OCI-LY3 (cell line): ENCODE data around the gene MPRIP.

Source experiments
- H2AFZ ChIP-seq: fragments of 200-600, 300-600 bp; shearing (Covaris generic); 2 replicates; pipeline ENCODE4 v1.6.0; 2014; ENCODE audit warnings: antibody characterized with exemption, low read depth, low read length
- H3K27ac ChIP-seq: fragments of 200-600, 300-600 bp; sonication (generic); 2 replicates; pipeline ENCODE4 v1.5.1; 2014; ENCODE audit warnings: mild to moderate bottlenecking, low read length, moderate library complexity, mixed read lengths
- H3K27me3 ChIP-seq: fragments of 200-600, 300-600 bp; sonication (generic); 2 replicates; pipeline ENCODE4 v1.6.1; 2014; ENCODE audit warnings: low read depth, low read length, mixed read lengths
- H3K36me3 ChIP-seq: fragments of 200-600, 300-600 bp; sonication (generic); replicated peaks from 2 replicates; pipeline ENCODE3; 2014; ENCODE audit warnings: low read depth, low read length, mixed read lengths
- H3K4me1 ChIP-seq: fragments of 300-600, 200-600 bp; sonication (generic); 2 replicates; pipeline ENCODE4 v1.6.1; 2014; ENCODE audit warnings: low read length, mixed read lengths
- H3K4me2 ChIP-seq: fragments of 200-600, 300-600 bp; sonication (generic); 2 replicates; pipeline ENCODE4 v1.6.1; 2014; ENCODE audit warnings: low read length, mixed read lengths
- H3K4me3 ChIP-seq: fragments of 300-600, 200-600 bp; sonication (generic); 2 replicates; pipeline ENCODE4 v1.5.1; 2014; ENCODE audit warnings: antibody characterized with exemption, mild to moderate bottlenecking, low read length, moderate library complexity
- H3K79me2 ChIP-seq: fragments of 300-600, 200-600 bp; shearing (Covaris generic); 2 replicates; pipeline ENCODE4 v1.6.1; 2014; ENCODE audit warnings: mild to moderate bottlenecking, low read length, mixed read lengths
- H3K9ac ChIP-seq: fragments of 300-600, 200-600 bp; shearing (Covaris generic); 2 replicates; pipeline ENCODE4 v1.6.0; 2014; ENCODE audit warnings: mild to moderate bottlenecking, low read length, moderate library complexity
- H3K9me3 ChIP-seq: fragments of 200-600, 300-600 bp; shearing (Covaris generic); 2 replicates; pipeline ENCODE4 v1.6.1; 2014; ENCODE audit warnings: low read length, mixed read lengths; ENCODE audit not compliant: insufficient read depth
- H4K20me1 ChIP-seq: fragments of 200-600, 300-600 bp; sonication (generic); 2 replicates; pipeline ENCODE4 v1.6.1; 2016; ENCODE audit warnings: low read length, mixed read lengths; ENCODE audit not compliant: insufficient read depth
- EZH2phosphoT487 ChIP-seq: fragments of 200-600 bp; shearing (Covaris generic); IDR thresholded peaks from 2 replicates; pipeline ENCODE4 v1.6.1; 2018; ENCODE audit warnings: antibody characterized with exemption, mixed run types, low read depth
- TF ChIP-seq, protein P1 (sequence below): fragments of 200-600, 300-600 bp; sonication (generic); IDR thresholded peaks from 2 replicates; pipeline ENCODE4 v1.5.1; 2014; ENCODE audit warnings: antibody characterized with exemption, low read length, low read depth

MPRIP gene

DNA sequence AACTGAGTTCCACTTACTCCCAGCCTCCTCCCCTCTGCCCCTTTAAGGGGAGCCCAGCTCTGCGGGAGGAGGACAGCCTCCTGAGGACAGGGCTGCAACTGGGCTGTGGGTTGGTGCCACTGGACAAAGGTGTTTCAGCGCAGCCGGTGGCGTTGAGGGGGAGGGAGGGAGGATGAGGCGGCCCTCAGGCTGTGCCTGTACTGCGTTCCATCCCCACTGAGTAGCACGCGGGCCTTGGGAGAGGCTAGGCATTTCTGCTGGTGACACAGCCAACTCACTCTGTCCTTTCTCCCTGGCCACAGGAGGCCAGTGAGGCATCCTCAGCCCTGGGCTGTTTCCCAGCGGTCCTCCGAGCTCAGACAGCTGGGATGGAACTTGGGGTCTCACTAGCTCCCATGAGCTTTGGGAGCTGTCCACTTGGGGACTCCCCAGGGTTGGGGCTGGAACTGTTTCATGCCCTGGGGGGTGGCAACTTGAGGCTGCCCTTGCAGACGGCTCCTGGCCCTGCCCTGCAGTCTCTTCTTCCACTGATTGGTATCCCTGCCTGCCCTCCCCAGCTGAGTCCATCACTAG lies 70.5 kb downstream of the MPRIP start:
- Histone ChIP-seq H3K79me2 (0 out of 2 replicates have a peak, but pooled peaks cover 7% of the 10 kb centered on the region), H3K4me1 (no peaks in the 10 kb centered on the region), H3K9ac (no peak overlapping the region), H3K4me3 (no peak overlapping the region), H3K36me3 (no peaks in the 10 kb centered on the region), H3K9me3 (no peaks in the 10 kb centered on the region), H3K27me3 (no peaks in the 10 kb centered on the region), H4K20me1 (no peaks in the 10 kb centered on the region; the same call in 1 of the 2 replicates), H3K4me2 (no peak overlapping the region), H2AFZ (no peak overlapping the region), H3K27ac (no peak overlapping the region)
- TF ChIP-seq, protein P1, sequence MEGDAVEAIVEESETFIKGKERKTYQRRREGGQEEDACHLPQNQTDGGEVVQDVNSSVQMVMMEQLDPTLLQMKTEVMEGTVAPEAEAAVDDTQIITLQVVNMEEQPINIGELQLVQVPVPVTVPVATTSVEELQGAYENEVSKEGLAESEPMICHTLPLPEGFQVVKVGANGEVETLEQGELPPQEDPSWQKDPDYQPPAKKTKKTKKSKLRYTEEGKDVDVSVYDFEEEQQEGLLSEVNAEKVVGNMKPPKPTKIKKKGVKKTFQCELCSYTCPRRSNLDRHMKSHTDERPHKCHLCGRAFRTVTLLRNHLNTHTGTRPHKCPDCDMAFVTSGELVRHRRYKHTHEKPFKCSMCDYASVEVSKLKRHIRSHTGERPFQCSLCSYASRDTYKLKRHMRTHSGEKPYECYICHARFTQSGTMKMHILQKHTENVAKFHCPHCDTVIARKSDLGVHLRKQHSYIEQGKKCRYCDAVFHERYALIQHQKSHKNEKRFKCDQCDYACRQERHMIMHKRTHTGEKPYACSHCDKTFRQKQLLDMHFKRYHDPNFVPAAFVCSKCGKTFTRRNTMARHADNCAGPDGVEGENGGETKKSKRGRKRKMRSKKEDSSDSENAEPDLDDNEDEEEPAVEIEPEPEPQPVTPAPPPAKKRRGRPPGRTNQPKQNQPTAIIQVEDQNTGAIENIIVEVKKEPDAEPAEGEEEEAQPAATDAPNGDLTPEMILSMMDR: no peak
- TF ChIP-seq EZH2phosphoT487: no peak

DNA sequence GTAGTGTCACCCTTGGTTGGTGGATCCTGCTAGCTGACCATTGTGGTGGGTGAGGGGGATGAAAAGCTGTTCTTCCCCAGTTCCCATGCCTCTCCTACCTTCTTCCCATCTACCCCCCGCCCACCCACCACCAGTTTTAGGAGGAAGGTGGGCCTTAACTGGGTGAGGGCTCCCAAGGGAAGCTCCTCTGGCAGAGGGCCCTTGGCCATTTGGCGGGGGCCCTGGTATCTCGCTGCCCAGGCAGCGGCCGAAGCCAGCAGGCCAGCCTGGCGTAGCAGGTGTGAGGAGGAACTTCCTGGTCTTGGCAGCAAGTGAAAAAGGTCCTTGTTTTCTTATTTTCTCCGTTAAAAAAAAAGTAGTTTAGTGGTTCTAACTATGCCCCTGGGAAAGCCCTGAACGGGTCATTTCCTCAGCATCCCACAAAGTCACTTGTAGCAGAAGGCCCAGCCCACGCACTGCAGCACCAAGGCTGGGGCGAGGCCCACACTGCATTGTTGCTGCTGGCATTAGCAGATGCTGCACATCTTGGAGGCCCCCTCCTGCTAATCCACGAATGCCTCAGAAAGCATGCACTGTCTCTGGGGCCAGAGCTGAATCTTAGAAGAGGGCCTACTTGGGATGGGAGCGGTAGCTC lies 72.5 kb downstream of the MPRIP start:
- Histone ChIP-seq H3K79me2 (0 out of 2 replicates have a peak, but pooled peaks cover 7% of the 10 kb centered on the region), H3K4me3 (no peak overlapping the region), H2AFZ (no peak overlapping the region), H3K36me3 (no peaks in the 10 kb centered on the region), H3K4me1 (peaks cover 6% of the 10 kb centered on the region; the same call in 1 of the 2 replicates), H3K27me3 (no peaks in the 10 kb centered on the region), H3K4me2 (no peak overlapping the region), H3K27ac (no peak overlapping the region), H3K9ac (no peak overlapping the region), H4K20me1 (no peaks in the 10 kb centered on the region), H3K9me3 (no peaks in the 10 kb centered on the region)
- TF ChIP-seq, protein P1: no peak

DNA sequence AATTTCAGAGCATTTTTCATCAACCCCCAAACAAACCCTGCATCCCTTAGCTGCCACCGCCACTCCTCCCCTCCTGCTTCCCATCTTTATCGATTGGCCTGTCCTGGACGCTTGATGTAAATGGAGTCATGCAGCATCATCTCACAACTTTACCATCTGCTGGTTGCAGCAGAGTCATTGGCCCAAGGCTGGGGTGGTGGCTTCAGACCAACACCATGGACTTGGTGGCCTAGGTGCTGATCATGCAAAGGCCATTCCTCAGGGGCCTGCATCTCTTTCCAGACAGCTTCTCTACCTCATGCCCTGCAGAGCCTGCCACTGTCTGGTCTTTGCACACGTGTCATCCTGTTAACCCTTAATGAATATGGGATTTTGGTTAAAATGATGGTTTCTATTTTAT lies 73.4 kb downstream of the MPRIP start:
- no peak overlapping the region for H3K27ac ChIP-seq
- H2AFZ ChIP-seq: no peak overlapping the region
- 0 out of 2 replicates have a peak, but pooled peaks cover 7% of the 10 kb centered on the region for H3K79me2 ChIP-seq
- H3K4me1 ChIP-seq: peaks cover 7% of the 10 kb centered on the region; the same call in 1 of the 2 replicates
- H3K4me2 ChIP-seq: no peak overlapping the region
- H3K9me3 ChIP-seq: no peaks in the 10 kb centered on the region
- no peaks in the 10 kb centered on the region for H3K27me3 ChIP-seq
- H3K4me3 ChIP-seq: no peak overlapping the region
- TF ChIP-seq, protein P1: no peak
- no peak for TF ChIP-seq EZH2phosphoT487
- H3K9ac ChIP-seq: no peak overlapping the region
- H4K20me1 ChIP-seq: no peaks in the 10 kb centered on the region
- H3K36me3 ChIP-seq: no peaks in the 10 kb centered on the region

DNA sequence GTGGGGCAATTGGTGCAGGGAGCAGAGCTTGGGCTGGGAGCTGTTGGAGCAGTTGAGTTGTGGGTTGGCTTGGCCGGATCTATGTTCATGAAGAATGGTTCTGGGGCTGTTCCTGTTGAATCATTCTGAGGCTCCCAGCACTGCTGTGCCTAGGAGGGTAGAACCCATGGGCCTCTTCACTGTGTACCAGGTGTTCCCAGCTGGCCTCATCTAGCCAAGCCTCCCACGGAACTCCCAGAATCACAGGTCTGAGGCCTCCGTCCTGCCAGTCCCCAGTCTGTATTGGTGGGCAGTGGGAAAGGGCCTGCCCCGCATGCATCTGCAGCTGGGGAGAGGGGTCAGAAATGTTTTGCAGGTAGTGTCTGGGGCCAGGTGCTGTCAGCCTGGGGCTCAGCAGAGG lies 74.1 kb downstream of the MPRIP start:
- Histone ChIP-seq H3K36me3 (no peaks in the 10 kb centered on the region), H3K79me2 (0 out of 2 replicates have a peak, but pooled peaks cover 7% of the 10 kb centered on the region), H3K4me1 (peaks cover 7% of the 10 kb centered on the region; the same call in 1 of the 2 replicates), H4K20me1 (no peaks in the 10 kb centered on the region), H3K27ac (no peak overlapping the region), H3K27me3 (no peaks in the 10 kb centered on the region), H2AFZ (no peak overlapping the region), H3K4me2 (no peak overlapping the region), H3K9me3 (no peaks in the 10 kb centered on the region), H3K9ac (no peak overlapping the region), H3K4me3 (no peak overlapping the region)
- no peak for TF ChIP-seq EZH2phosphoT487
- TF ChIP-seq, protein P1: no peak
